B cell (primary cell): Measurements from ENCODE around the gene CAMK2D. TPM values are rescaled to one million over a fixed set of nuclear protein-coding genes. Genes with fewer than 3 reads are reported as not detected.

Experiments used
- ATAC-seq: fragments of 200-7000 bp; cut with Tn5 transposase; one replicate; pipeline ENCODE4 v1.10.0; 2021; ENCODE audit warnings: low read depth, mild to moderate bottlenecking, moderate number of reproducible peaks, moderate library complexity
- CTCF ChIA-PET: fragments of 350-600 bp; sonication (Branson Sonifier 250); formaldehyde crosslinking; loops from one replicate; lab custom pipeline; 2021; ENCODE audit warnings: antibody characterized with exemption, inconsistent platforms; lab: Charles Lee
- POLR2A ChIA-PET: fragments of 350-600 bp; sonication (Branson Sonifier 250); formaldehyde crosslinking; loops from one replicate; lab custom pipeline; 2021; ENCODE audit warnings: antibody characterized with exemption; lab: Charles Lee
- DNase-seq: peaks from one replicate; pipeline ENCODE4 v3.0.0; 2013
- H2AFZ ChIP-seq: 2 replicates; pipeline ENCODE4 v1.6.1; 2012; ENCODE audit warnings: mild to moderate bottlenecking, low read depth, low read length; ENCODE audit not compliant: insufficient read depth, poor library complexity, severe bottlenecking
- H3K27ac ChIP-seq, 2 donors: 1 replicate in 1 of 2; 2 replicates in 1 of 2; pipeline ENCODE4 v1.5.1; 2012 to 2013; ENCODE audit warnings: low read length in 2 of 2, mild to moderate bottlenecking in 2 of 2, moderate library complexity in 1 of 2
- H3K27me3 ChIP-seq, 4 experiments: fragments of 200-600 bp in 1 of 4; sonication (generic) in 1 of 4; replicated peaks in 1 of 4; 1 replicate in 2 of 4; 2 replicates in 2 of 4; pipeline versions ENCODE4 v1.6.1 to v1.7.0; 2013 to 2016; ENCODE audit warnings: low read length in 3 of 4, mild to moderate bottlenecking in 2 of 4, mixed read lengths in 1 of 4, moderate library complexity in 1 of 4; ENCODE audit not compliant: insufficient read depth in 4 of 4, control insufficient read depth in 3 of 4; ENCODE audit errors: control extremely low read depth in 1 of 4
- H3K36me3 ChIP-seq, 2 experiments: replicated peaks in 1 of 2; 1 replicate in 1 of 2; 2 replicates in 1 of 2; pipeline versions ENCODE4 v1.6.1 to v1.7.1; 2013; ENCODE audit warnings: low read length in 1 of 2; ENCODE audit not compliant: insufficient read depth in 2 of 2, control insufficient read depth in 1 of 2; ENCODE audit errors: control extremely low read depth in 1 of 2, extremely low read depth in 1 of 2
- H3K4me1 ChIP-seq, 2 donors: fragments of 200-600 bp in 1 of 2; sonication (generic) in 1 of 2; 1 replicate in 1 of 2; 2 replicates in 1 of 2; pipeline versions ENCODE4 v1.5.1 to v1.6.1; 2013 to 2017; ENCODE audit warnings: low read length in 2 of 2; ENCODE audit not compliant: control insufficient read depth in 2 of 2, insufficient read depth in 2 of 2
- H3K4me2 ChIP-seq: replicated peaks from 2 replicates; pipeline ENCODE3; 2012; ENCODE audit warnings: mild to moderate bottlenecking, low read depth, low read length; ENCODE audit not compliant: poor library complexity, severe bottlenecking
- H3K4me3 ChIP-seq, 5 experiments: fragments of 200-600 bp in 1 of 5; sonication (generic) in 1 of 5; 1 replicate in 3 of 5; 2 replicates in 2 of 5; pipeline versions ENCODE4 v1.5.1 to v1.7.0; 2011 to 2016; ENCODE audit warnings: low read length in 4 of 5, mild to moderate bottlenecking in 4 of 5, low read depth in 2 of 5, control low read depth in 1 of 5, moderate library complexity in 1 of 5; ENCODE audit not compliant: insufficient read depth in 1 of 5; ENCODE audit errors: control extremely low read depth in 1 of 5, extremely low read depth in 1 of 5
- H3K79me2 ChIP-seq: fragments of 200-600 bp; sonication (generic); one replicate; pipeline ENCODE4 v1.6.0; 2016; ENCODE audit warnings: low read length; ENCODE audit not compliant: control insufficient read depth, insufficient read depth
- H3K9ac ChIP-seq: fragments of 200-600 bp; sonication (generic); 2 replicates; pipeline ENCODE4 v1.6.1; 2017; ENCODE audit warnings: mild to moderate bottlenecking, low read length, moderate library complexity
- H3K9me3 ChIP-seq, 3 donors: one replicate each; pipeline versions ENCODE4 v1.6.1 to v1.7.1; 2013; ENCODE audit warnings: low read length in 2 of 3; ENCODE audit not compliant: control insufficient read depth in 2 of 3, insufficient read depth in 1 of 3; ENCODE audit errors: control extremely low read depth in 1 of 3
- H4K20me1 ChIP-seq: 2 replicates; pipeline ENCODE4 v1.6.0; 2012; ENCODE audit warnings: mild to moderate bottlenecking, low read length; ENCODE audit not compliant: insufficient read depth, control insufficient read depth, poor library complexity, severe bottlenecking
- H3K27ac Mint-ChIP-seq: one replicate; pipeline ENCODE4 v1.8.0; 2021; ENCODE audit warnings: mixed read lengths
- H3K27me3 Mint-ChIP-seq: one replicate; pipeline ENCODE4 v1.8.0; 2021; ENCODE audit warnings: mixed read lengths
- H3K4me1 Mint-ChIP-seq: one replicate; pipeline ENCODE4 v1.8.0; 2021; ENCODE audit warnings: mixed read lengths
- H3K4me3 Mint-ChIP-seq: one replicate; pipeline ENCODE4 v1.8.0; 2021; ENCODE audit warnings: mixed read lengths
- H3K9me3 Mint-ChIP-seq: one replicate; pipeline ENCODE4 v1.8.0; 2022; ENCODE audit warnings: mixed read lengths; ENCODE audit not compliant: insufficient read depth
- EZH2 ChIP-seq: IDR thresholded peaks from 2 replicates; pipeline ENCODE4 v1.6.1; 2012; ENCODE audit warnings: borderline replicate concordance, low read depth, mild to moderate bottlenecking, moderate library complexity, low read length; ENCODE audit not compliant: insufficient read depth, poor library complexity, severe bottlenecking
- WGBS: methylation state at CpG from one replicate; pipeline ENCODE4 v1.1.5; 2013; ENCODE audit warnings: missing lambda C conversion rate; ENCODE audit not compliant: insufficient coverage; 5-methylcytosine and 5-hydroxymethylcytosine counted together
- intact Hi-C: fragments of 100-400 bp; cut with micrococcal nuclease; formaldehyde crosslinking; loops from one replicate; pipeline ENCODE4 v1.10.0; 2022
- polyA plus RNA-seq: library from polyadenylated mRNA; depleted of rRNA; stranded (reverse); fragments of >200 nt; gene quantifications from 2 replicates; pipeline ENCODE4 v1.2.3, GENCODE V29; 2012
- total RNA-seq, 2 donors: library from RNA; stranded (reverse); fragments of 120-200 nt in 1 of 2; gene quantifications; 1 replicate in 1 of 2; 2 replicates in 1 of 2; pipeline versions ENCODE4 v1.2.3 to v1.2.4, GENCODE V29; 2013 to 2022
- TF ChIP-seq, protein P1 (sequence below): fragments of 200-600 bp; IDR thresholded peaks from one replicate; pipeline ENCODE4 v1.8.0; 2022; ENCODE audit warnings: antibody characterized with exemption, mild to moderate bottlenecking

CAMK2D gene
- total and polyA plus RNA-seq, 2 donors (not counting 1 experiment from before 2014, with no cell fraction given): 26.3 to 57.0 TPM

DNA sequence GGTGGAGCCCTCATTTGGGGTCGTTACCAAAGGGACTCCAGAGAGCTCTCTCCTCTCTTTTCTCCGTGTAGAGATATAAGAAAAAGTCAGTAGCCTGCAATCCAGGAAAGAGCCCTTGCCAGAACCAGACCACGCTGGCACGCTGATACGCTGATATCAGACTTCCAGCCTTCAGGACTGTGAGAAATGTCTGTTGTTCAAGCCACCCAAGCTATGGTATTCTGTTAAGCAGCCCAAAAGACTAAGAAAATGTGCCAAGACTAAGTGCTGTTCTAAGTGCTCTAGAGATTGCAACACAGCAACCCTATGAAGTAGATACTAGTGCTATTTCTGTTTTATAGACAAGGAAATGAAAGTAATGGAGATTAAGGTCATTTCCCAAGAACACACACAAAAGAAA is 205.7 kb downstream of the CAMK2D start:
- no peaks in the 10 kb centered on the region for H3K27me3 Mint-ChIP-seq
- no peak overlapping the region for H3K27ac Mint-ChIP-seq
- H3K4me3 ChIP-seq: no peak overlapping the region
- intact Hi-C loops: no loop called here
- H3K9me3 Mint-ChIP-seq: no peaks in the 10 kb centered on the region
- POLR2A ChIA-PET: no interaction called here
- peaks cover 2 to 24% of the 10 kb centered on the region in 2 experiments for H3K36me3 ChIP-seq
- DNase-seq (no peak), ATAC-seq (no peak)
- H3K79me2 ChIP-seq: peaks cover 82% of the 10 kb centered on the region
- no peak for TF ChIP-seq EZH2
- TF ChIP-seq, protein P1, sequence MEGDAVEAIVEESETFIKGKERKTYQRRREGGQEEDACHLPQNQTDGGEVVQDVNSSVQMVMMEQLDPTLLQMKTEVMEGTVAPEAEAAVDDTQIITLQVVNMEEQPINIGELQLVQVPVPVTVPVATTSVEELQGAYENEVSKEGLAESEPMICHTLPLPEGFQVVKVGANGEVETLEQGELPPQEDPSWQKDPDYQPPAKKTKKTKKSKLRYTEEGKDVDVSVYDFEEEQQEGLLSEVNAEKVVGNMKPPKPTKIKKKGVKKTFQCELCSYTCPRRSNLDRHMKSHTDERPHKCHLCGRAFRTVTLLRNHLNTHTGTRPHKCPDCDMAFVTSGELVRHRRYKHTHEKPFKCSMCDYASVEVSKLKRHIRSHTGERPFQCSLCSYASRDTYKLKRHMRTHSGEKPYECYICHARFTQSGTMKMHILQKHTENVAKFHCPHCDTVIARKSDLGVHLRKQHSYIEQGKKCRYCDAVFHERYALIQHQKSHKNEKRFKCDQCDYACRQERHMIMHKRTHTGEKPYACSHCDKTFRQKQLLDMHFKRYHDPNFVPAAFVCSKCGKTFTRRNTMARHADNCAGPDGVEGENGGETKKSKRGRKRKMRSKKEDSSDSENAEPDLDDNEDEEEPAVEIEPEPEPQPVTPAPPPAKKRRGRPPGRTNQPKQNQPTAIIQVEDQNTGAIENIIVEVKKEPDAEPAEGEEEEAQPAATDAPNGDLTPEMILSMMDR: no peak
- H4K20me1 ChIP-seq: no peaks in the 10 kb centered on the region
- 90% methylated on average over 4 of the region's 5 CpGs for WGBS
- no peak overlapping the region for H2AFZ ChIP-seq
- no peak overlapping the region for H3K9ac ChIP-seq
- CTCF ChIA-PET: interaction anchor here (2.9 kb wide), 1 partner anchor 8 kb away, joined by 19 read pairs; no protein-coding TSS in a partner anchor
- no peaks in the 10 kb centered on the region for H3K9me3 ChIP-seq
- peaks cover 24 to 29% of the 10 kb centered on the region in 2 donors for H3K4me1 ChIP-seq
- no peak overlapping the region for H3K27ac ChIP-seq
- H3K4me2 ChIP-seq: peak overlapping the region; percentile 24
- no peak overlapping the region for H3K4me3 Mint-ChIP-seq
- peaks cover 36% of the 10 kb centered on the region for H3K4me1 Mint-ChIP-seq
- H3K27me3 ChIP-seq: no peaks in the 10 kb centered on the region

DNA sequence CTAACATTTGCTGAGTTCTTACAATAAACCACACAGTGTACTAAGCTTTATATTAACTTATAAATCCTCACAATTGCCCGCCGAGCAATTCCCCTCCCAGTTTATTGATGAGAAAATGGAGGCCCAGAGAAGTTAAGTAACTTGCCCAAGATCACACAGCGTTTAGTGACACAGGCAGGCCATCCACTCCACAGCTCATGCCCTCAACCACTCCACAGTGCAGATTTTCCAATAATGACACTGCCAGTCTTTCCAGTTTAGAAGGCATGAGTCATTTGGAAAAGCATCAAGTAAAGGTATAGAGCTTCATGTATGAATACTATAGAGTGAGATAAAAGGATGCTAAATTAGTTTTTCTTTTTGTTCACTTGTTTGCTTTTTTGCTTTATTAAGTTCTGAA is 208.5 kb downstream of the CAMK2D start:
- POLR2A ChIA-PET: no interaction called here
- ATAC-seq: no peak
- peaks cover 0 to 21% of the 10 kb centered on the region in 2 experiments for H3K36me3 ChIP-seq

More for the DNA sequence above, 208.5 kb downstream of the CAMK2D start:
- DNase-seq: no peak
- Histone ChIP-seq H3K4me2 (no peak overlapping the region), H3K4me1 (peaks cover 24 to 27% of the 10 kb centered on the region in 2 donors), H3K27me3 (no peaks in the 10 kb centered on the region), H3K27ac (no peak overlapping the region), H4K20me1 (no peaks in the 10 kb centered on the region), H3K79me2 (peaks cover 65% of the 10 kb centered on the region), H3K4me3 (no peak overlapping the region), H3K9ac (no peak overlapping the region), H3K9me3 (peaks cover 0 to 2% (median 0%) of the 10 kb centered on the region in 3 donors), H2AFZ (no peak overlapping the region)
- CTCF ChIA-PET: interaction anchor here (1.2 kb wide), 1 partner anchor 9 kb away, joined by 4 read pairs; no protein-coding TSS in a partner anchor
- H3K27me3 Mint-ChIP-seq: no peaks in the 10 kb centered on the region
- no peaks in the 10 kb centered on the region for H3K9me3 Mint-ChIP-seq
- no peak overlapping the region for H3K4me3 Mint-ChIP-seq
- intact Hi-C loops: no loop called here
- peaks cover 36% of the 10 kb centered on the region for H3K4me1 Mint-ChIP-seq
- no peak for TF ChIP-seq EZH2
- TF ChIP-seq, protein P1: no peak
- no CpG with 5 or more reads among the region's 3 CpGs for WGBS
- no peak overlapping the region for H3K27ac Mint-ChIP-seq
